HG03060 (cell line): ENCODE data around the gene GNA15.
"Not testable (repeated sequence)": the region's sequence is repeated elsewhere in the genome, so short reads cannot be mapped to it uniquely, and the experiment has no call there.

Experiments
- ATAC-seq: cut with Tn5 transposase; IDR thresholded peaks from one replicate; pipeline ENCODE4 v1.9.1; 2021; ENCODE audit warnings: low read depth, moderate number of reproducible peaks; ENCODE audit not compliant: unreplicated experiment

The GNA15 gene

DNA sequence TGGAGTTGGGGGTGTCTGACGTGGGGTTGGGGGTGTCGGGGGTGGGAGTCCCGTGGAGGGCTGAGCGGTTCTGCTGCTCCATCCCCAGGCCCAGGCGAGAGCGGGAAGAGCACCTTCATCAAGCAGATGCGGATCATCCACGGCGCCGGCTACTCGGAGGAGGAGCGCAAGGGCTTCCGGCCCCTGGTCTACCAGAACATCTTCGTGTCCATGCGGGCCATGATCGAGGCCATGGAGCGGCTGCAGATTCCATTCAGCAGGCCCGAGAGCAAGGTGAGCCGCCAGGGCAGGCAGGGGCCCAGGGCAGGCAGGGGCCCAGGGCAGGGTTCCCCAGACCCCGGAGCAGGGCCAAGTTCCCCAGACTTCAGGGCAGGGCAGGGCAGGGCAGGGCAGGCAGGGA, 12.7 kb downstream of the GNA15 start:
- no peak for ATAC-seq

DNA sequence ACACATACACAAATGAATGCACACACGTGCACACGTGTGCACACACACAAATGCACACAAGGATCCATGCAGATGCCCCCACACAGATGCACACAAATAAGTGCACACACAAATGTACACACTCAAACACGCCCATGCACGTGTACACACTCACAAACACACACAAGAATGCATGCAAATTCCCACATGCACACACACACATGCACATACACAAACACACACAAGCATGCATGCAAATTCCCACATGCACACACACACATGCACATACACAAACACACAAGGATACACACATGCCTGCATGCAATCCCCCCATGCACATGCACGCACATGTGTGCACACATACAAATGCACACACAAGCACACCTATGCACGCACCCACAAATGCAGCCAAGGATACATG, 13.3 kb downstream of the GNA15 start:
- ATAC-seq = no peak

DNA sequence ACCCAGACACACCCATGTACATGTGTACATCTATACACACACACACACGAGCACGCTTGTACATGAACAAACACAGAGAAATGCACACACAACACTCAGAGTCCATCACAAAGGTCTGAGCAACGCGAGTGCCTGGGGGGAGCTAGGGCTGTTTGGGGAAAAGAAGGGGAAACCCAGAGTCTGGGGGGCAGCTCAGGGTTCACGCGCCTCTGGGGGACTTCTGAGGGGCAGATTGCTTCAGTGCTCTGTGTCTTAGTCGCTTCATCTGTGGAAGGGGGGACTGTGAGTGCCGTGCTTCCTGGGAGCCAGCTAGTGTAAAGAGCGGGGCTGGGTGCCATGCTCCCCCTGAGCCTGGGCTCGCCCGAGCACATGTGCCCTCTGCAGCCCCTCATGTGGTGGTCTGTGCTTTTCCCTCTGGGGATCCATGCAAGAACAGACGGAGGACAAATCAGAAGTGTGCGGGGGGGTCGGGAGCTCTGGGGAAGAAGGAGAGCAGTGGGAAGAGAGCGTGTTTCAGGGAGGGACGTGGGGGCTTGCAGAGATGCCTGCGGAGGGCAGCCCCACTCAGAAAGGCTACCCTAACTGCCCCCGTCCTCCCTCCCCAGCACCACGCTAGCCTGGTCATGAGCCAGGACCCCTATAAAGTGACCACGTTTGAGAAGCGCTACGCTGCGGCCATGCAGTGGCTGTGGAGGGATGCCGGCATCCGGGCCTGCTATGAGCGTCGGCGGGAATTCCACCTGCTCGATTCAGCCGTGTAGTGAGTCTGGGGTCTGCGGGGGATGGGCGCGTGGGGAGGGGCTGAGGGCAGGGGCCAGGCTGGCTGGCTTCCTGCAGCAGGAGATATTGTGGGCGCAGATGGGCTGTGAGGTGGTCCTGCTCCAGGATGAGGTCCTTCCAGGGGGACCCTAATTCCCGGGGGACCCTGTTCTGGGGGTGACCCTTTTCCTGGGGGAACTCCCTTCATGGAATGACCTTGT, 14.0 kb downstream of the GNA15 start:
- no peak for ATAC-seq

DNA sequence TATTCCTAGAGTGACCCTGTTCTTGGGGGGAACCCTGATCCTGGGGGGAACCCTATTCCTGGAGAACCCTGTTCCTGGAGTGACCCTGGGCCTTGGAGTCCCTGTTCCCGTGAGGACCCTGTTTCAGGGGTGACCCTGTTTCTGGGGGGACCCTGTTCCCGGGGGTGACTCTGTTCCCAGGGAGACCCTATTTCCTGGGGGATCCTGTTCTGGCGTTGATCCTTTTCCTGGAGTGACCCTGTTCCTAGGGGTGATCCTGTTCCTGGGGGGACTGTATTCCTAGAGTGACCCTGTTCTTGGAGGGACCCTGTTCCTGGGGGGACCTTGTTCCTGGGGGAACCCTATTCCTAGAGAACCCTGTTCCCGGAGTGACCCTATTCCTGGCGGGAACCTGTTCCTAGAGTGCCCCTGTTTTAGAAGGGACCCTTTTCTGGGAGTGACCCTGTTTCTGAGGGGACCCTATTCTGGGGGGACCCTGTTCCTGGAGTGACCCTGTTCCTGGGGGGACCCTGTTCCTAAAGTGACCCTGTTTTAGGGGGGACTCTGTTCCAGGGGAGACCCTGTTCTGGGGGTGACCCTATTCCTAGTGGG, 15.0 kb downstream of the GNA15 start:
- no peak for ATAC-seq

DNA sequence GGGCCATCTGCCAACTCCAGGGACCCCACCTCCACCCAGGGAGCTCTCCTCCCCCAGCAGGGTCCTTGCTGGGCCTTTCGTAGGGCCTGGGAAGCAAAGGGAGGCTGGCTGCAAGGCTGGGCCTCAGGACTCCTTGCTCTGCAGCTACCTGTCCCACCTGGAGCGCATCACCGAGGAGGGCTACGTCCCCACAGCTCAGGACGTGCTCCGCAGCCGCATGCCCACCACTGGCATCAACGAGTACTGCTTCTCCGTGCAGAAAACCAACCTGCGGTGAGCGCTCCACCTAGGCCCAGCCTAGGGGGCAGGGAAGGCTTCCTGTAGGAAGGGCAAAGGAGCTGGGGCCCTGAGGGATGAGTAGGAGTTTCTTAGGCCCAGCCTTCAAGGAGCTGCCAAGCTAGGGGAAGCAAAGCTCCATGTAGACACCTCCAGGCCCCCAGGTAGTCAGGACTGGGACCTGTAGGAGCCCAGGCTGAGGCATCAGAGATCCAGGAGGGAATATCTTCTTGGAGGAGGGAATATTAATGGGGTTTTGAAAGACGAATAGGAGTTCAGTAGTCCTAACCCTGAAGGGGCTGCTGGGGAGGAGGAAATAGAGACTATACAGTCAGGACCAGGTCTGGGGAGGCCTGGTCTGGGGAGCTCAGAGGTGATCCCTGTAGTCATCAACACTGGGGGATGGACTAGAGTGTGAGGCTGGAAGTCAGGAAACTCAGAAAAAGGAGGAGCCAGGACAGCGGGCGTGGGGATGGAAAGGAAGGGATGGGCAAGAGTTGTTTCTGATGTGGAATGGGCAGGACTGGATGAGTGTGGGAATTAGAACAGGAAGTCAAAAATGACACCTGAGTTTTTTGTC, 16.0 kb downstream of the GNA15 start:
- no peak for ATAC-seq

DNA sequence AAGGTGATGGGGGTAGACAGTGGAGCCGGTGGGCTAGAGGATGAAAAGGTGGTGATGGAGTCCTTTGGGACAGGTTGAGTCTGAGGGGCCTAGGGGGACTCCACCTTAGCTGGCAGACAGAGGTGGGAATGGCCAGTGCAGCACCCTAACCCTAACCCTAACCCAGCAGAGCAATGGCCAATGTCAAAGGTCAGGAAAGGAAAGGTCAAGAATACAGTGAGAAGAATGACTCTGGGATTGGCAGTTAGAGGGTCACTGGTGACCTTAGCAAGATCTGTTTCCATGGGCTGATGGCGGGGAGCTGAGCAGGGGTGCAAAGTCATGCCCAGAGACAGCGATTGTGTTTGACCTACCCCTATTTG, 16.6 kb downstream of the GNA15 start:
- ATAC-seq = no peak

DNA sequence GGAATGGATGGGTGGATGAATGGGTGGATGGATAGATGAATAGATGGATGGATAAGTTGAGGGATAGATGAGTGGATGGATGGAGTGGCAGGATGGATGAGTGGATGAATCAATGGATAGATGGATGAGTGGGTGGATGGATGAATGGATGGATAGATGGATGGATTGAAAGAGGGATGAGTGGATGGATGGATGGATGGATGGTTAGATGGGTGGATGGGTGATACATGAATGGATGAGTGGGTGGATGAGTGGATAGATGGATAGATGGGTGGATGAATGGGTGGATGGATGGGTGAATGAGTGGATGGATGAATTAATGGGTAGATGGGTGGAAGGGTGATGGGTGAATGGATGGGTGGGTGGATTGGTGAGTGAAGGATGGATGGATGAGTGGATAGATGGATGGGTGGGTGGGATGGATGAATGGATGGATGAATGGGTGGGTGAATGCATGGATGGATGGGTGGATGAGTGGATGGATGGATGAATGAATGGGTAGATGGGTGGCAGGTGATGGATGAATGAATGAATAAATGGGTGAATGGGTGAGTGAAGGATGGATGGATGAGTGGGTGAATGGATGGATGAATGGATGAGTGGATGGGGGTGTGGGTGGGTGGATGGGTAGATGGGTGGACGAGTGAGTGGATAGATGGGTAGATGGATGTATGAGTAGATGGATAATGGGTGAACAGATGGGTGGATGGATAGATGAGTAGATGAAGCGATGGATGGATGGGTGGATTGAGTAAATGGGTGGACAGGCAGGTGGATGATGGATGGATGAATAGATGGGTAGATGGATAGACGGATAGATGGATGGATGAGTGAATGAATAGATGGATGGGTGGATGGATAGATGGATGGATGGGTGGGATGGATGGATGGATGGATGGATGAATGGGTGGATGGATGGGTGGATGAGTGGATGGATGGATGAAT, 17.7 kb downstream of the GNA15 start:
- ATAC-seq = no peak

DNA sequence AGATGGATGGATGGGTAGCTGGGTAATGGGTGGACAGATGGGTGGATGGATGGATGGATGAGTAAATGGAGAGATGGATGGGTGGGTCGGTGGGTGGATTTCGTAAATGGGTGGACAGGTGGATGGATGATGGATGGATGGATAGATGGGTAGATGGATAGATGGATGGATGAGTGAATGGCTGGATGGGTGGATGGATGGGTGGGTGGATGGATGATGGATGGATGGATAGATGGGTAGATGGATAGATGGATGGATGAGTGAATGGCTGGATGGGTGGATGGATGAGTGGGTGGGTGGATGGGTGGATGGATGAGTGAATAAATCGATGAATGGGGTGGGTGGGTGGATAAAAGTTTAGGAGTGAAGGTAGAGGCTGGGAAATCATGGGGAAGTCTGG, 18.6 kb downstream of the GNA15 start:
- ATAC-seq = not testable (repeated sequence)

DNA sequence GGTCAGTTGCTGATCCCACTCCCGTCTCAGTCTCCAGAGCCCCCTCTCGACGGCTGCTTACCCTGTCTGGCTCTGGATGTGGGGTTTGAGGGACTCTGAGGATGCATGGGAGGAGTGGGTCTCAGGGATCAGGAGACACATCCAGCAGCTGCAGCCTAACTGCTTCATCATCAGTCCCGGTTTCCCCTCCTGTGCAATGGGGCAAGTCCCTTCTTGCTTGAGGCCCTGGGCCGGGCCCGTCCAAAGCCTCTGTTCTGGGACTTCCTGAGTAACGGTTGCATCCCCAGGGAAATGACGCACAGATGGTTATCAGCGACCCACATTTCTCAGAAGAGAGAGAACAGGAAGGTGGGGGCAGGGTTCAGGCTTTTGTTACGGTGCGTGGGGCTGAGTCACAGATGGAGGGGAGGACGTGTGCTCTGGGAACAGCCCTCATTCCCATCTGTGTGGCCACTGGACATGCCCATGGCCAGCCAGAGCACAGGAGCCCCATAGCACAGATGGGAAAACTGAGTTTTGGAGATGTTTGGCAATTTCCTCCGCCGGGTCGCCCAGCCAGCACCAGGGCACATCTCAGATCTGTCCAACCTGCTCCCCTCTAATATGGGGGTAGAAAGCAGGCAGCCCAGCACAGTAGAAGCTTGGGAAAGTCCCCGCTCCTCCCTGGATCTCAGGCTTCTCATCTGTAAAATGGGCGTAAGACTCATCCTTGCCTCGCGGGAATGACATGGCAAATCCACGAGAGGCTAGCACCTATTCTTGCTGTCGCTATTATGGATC, 19.3 kb downstream of the GNA15 start:
- ATAC-seq = no peak

DNA sequence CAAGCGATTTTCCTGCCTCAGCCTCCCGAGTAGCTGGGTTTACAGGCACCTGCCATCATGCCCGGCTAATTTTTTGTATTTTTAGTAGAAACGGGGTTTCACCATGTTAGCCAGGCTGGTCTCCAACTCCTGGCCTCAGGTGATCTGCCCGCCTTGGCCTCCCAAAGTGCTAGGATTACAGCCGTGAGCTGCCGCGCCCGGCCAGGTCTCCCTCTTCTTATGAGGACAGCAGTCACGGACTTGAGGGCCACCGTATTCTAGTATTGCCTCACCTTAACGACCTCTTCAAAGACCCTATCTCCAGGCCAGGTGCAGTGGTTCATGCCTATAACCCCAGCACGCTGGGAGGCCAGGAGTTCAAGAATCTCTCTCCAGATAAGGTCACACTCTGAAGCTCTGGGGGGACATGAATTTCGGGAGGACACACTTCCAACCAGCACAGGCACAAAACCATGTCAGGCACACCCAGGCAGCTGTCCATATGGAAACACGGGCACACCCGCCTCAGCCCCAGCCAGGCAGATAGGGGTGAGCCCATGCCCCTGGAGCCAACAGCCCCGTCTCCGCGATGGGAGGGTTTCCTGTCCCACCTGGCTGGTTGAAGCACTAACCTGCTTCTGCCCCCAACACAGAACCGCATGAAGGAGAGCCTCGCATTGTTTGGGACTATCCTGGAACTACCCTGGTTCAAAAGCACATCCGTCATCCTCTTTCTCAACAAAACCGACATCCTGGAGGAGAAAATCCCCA, 21.4 kb downstream of the GNA15 start:
- no peak for ATAC-seq

DNA sequence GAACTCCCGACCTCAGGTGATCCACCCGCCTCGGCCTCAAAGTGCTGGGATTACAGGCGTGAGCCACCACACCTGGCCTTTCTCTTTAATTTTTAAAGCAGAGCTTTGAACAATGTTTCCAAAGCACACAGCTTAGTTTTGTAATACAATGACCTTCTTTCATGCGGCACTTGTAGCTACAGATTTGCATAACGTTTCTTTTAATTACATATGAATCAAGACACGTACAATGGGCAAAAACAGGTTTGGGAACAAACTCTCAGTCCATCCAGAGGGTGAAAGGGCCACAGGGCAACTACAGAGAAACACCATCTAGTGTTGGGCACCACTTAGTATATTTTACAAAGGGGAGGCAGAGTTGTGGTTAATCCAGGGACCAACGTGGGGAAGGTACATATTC, 23.7 kb downstream of the GNA15 start:
- ATAC-seq = no peak

DNA sequence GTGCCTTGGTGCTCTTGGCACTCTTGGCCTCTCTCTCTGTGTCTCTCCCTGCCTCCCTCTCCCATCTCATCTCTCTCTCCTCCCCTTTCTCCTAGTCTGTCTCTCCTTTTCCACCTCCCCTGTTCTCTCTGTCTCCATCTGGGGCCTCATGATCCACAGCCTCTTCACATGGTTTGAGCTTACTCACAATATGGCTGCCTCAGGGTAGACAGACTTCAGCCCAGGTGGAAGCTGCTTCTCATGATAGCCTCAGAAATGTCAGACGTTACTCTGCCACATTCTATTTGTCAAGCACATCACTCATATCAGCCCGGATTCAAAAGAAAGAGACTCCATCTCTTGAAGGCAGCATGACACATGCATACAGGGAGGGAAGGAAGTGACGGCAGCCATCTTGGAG, 24.4 kb downstream of the GNA15 start:
- ATAC-seq = no peak

DNA sequence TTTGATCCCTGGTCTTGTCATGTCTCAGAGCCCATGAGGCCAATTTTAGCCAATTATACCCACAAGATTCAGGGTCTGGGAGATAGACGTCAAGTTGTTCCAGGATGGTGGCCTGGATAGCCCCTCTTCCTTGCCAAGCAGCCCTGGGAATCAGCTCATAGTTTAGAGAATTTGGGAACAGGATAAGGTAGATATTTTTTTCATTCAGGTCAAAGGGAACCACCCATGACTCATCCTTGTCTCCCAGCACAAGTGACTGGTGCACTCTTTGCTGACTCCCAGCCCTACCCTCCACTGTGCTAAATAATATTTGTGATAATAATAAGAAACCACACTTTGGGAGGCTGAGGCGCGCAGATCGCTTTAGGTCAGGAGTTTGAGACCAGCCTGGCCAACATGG, 25.6 kb downstream of the GNA15 start:
- ATAC-seq = no peak

DNA sequence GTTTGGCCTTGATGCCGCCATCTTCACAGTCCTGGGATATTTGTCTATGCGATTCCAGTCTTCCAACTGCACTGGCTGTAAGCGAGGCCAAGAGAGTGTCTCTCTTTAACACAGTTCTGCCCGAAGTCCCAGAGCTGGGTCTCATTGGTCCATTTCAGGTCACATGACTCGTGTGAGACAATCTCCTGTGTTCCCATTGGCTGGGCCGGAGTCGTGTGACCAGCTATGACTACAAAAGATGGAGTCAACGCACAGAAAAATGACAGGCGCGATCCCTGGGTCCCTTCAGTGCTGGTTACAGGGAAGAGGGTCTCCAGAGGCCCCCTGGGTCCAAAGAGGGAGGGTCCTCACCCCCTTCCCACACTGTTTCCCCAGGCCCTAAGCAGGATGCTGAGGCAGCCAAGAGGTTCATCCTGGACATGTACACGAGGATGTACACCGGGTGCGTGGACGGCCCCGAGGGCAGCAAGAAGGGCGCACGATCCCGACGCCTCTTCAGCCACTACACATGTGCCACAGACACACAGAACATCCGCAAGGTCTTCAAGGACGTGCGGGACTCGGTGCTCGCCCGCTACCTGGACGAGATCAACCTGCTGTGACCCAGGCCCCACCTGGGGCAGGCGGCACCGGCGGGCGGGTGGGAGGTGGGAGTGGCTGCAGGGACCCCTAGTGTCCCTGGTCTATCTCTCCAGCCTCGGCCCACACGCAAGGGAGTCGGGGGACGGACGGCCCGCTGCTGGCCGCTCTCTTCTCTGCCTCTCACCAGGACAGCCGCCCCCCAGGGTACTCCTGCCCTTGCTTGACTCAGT, 26.8 kb downstream of the GNA15 start:
- no peak for ATAC-seq

DNA sequence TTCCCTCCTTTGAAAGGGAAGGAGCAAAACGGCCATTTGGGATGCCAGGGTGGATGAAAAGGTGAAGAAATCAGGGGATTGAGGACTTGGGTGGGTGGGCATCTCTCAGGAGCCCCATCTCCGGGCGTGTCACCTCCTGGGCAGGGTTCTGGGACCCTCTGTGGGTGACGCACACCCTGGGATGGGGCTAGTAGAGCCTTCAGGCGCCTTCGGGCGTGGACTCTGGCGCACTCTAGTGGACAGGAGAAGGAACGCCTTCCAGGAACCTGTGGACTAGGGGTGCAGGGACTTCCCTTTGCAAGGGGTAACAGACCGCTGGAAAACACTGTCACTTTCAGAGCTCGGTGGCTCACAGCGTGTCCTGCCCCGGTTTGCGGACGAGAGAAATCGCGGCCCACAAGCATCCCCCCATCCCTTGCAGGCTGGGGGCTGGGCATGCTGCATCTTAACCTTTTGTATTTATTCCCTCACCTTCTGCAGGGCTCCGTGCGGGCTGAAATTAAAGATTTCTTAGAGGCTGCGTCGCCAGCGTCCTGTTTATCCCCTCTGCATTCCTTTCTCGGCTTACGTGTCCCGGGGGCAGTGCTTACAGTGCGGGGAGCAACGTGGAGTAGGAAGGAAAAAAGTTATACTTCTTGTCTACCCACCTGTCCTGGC, 27.5 kb downstream of the GNA15 start:
- ATAC-seq = no peak

DNA sequence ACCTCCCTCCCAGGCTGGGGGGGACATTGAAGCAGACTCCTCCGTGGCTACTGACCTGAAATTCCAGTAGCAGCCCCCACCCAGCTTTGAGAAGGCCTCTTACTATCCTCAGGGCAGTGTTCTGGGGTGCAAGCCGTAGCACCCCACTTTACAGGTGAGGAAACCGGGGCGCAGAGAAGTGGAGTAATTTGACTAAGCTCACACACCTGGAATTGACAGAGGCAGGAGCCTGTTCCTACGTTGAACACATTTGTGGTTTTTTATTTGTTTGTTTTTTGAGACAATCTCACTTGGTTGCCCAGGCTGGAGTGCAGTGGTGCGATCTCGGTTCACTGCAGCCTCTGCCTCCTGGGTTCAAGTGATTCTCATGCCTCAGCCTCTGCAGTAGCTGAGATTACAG, 28.1 kb downstream of the GNA15 start:
- ATAC-seq = no peak

DNA sequence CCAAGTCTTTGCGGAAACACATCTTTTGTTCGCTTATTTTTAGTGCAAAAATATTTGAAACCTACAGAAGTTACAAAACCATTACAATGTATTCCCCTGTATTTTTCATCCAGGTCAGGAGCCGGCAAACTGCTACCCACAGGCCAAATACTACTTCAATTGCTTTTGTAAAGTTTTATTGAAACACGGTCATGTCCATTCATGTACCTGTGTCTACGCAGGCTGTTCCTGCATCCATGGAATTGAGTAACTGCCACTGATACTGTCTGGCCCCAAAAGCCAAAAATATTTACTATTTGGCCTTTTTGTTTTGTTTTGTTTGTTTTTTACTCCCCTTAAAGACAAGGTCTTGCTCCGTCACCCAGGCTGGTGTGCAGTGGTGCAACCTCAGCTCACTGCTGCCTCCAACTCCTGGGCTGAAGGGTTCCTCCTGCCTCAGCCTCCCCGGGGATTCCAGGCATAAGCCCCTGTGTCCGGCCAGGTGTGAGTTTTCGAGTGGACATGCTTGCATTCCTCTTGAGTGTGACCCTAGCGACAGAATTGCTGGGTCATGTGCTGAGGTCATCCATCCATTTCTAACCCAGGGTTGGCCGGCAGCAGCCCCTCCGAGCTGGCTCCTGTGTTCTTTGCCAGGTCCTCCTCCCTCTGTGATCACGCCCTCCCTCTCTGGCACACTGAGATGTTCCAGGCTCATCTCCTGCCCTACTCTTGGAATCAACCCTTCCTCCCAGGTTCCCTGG, 31.9 kb downstream of the GNA15 start:
- ATAC-seq = no peak
